Activated CD4-positive, alpha-beta T cell treated with anti-CD3 and anti-CD28 coated beads for 4 hours (primary cell): ENCODE measurements around the gene DDX27.

Experiments used
- DNase-seq, 2 donors: peaks; one replicate each; pipeline ENCODE4 v3.0.0-alpha.2; 2020

The DDX27 gene

DNA sequence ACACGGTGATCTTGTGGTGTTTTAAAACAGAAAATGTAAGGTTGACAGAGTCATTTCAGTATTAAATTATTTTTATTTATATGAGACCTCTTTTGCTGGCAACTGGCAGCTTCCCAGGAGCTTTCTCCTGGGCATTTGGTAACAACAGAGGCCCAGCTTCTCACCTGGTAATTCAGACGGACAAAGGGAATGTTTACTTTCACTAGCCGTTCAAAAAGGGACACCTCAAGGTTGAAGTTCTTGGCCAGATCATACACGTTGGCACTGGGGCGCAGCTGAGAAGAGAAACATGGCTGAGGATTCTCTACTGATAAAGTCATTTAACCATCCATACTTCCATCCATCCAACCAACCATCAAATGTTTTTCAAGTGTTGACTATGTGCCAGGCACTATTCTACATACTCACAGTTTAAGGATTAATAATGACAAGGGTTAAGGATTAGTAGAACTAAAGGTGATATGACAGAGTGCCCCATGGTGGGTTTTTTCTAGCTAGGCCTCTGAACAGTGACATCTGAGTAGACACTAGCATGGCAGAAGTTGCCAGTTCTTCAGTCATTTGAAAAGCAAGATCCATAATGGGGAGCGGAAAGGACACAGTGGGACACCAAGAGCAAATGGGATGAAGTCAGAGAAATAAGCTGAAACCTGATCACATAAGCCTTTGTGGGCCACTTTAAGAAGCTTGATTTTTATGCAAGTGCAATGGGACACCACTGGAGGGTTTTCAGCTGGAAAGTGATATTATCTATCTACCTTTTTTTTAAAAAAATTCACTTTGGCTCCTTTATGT lies 33.5 kb downstream of the DDX27 start:
- DNase-seq = no peak

DNA sequence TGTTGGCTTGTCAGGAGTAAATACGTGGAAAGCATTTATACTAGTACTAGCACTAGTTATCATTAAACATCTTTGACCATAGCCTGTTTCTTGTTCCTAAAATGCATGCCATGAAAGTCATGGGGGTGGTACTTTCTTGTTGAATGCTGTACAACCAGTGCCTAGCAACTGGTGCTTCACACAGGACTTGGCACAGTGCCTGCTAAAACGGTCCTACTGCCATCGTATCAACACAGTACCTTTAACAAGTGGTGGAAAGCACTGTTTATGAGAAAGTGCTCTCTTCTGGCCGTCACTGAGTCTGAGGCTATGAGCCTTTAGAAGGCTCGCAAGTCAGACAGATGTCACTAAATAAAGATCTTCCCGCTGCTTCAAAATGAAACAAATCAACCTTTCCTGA lies 37.0 kb downstream of the DDX27 start:
- no peak for DNase-seq

DNA sequence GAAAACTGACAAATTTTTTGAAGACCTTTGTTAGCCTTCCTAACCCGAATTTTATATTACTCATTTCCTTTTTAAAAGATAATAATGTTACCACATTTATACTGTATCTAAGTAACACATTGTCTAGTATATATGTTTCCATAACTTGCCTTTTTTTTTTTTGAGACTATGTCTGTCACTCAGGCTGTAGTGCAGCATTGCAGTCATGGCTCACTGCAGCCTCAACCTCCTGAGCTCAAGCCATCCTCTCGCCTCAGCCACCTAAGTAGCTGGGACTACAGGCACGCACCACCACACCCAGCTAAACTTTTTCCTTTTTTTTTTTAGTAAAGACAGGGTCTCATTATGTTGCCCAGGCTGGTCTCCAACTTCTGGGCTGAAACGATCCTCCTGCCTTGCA lies 40.1 kb downstream of the DDX27 start:
- no peak for DNase-seq

DNA sequence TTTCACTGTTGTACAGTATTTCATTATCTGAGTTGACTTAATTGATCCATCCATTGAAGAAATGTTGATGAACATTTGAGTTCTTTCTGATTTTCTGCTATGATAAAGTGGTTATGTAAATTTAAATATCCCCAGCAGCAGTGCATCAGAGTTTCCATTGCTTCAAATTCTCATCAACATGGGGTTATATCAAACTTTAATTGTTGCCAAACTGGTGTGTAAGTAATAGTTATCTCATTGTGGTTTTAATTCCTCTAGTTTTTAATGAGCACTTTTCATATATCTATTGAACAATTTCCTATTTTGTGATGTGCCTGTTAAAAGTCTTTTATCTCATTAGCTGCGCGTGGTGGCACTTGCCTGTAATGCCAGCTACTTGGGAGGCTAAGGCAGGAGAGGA lies 40.6 kb downstream of the DDX27 start:
- no peak for DNase-seq

DNA sequence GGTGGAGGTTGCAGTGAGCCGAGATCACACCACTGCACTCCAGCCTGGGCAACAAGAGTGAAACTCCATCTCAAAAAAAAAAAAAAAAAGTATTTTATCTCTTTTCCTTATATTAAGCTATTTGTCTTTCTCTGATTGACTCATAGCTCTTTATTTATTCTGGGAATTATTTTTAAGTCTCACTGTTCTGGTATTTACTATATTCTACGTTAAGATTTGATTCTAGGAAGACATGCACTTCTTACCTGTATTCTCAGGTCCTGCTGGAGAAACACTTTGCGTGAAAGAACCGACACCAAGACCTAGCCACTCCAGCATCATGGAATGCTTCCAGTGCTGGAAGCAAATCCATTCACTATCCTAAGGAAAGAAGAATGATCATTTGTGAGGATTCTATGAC lies 41.0 kb downstream of the DDX27 start:
- no peak for DNase-seq

DNA sequence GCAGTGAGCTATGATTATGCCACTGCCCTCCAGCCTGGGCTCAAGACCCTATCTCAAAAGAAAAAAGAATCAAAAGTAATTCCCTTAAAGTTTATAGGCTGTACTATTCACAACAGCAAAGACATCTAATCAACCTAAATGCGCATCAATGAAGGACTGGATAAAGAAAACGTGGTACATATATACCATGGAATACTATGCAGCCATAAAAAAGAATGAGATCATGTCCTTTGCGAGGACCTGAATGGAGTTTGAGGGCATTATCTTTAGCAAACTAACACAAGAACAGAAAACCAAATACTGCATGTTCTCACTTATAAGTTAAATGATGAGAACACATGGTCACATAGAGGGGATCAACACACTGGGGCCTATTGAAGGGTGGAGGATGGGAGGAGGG lies 42.0 kb downstream of the DDX27 start:
- DNase-seq = no peak

DNA sequence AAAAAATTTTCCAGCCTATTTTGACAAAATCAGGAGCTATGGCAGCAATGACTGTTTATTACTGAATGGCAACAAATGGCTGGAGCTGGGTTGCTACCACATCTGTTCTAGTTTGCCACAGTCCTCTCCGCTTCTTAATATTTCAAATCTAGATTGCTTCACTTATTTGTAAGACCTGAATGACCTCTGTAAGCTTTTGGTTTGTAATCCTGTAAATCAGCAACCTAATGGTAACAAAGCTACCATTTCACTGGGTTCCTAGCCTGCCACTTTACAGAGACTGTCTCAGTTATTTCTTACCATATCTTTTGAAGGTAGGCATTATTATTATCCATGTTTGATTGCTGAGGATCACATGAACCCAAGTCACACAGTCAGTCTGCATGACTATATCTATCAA lies 43.2 kb downstream of the DDX27 start:
- no peak for DNase-seq

DNA sequence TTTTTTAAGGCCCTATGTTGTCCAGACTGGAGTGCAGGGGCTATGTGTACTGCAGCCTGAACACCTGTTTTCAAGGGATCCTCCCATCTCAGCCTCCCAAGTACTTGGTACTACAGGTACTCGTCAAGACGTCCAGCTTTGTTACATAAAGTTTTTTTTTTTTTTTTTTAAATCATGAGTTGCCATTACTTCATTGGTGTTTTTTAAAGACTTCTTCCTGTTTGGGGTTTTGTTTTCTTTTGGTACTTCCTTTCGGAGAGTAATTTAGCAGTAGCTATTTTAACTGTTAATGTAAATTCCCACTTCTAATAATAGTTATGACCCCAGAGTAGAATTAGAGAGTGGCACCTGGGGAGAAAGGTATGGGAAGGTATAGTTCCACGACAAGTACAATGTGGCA lies 48.1 kb downstream of the DDX27 start:
- no peak for DNase-seq

DNA sequence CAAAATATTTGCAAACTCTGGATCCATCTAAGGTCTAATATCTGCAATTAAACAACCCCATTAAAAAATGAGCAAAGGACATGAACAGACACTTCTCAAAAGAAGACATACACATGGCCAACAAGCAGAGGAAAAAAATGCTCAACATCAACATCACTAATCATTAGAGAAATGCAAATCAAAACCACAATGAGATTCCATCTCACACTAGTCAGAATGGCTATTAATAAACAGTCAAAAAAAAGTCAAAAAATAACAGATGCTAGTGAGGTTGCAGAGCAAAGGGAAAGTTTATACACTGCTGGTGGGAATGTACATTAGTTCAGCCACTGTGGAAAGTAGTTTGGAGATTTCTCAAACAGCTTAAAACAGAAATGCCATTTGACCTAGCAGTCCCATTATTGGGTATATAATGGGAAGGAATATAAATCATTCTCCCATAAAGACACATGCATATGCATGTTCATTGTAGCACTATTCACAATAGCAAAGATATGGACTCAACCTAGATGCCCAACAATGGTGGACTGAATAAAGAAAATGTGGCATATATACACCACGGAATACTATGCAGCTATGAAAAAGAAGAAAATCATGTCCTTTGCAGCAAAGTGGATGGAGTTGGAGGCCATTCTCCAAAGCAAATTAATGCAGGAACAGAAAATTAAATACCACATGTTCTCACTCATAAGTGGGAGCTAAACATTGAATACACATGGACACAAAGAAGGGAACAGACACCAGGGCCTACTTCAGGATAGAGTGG lies 49.6 kb downstream of the DDX27 start:
- DNase-seq = no peak

DNA sequence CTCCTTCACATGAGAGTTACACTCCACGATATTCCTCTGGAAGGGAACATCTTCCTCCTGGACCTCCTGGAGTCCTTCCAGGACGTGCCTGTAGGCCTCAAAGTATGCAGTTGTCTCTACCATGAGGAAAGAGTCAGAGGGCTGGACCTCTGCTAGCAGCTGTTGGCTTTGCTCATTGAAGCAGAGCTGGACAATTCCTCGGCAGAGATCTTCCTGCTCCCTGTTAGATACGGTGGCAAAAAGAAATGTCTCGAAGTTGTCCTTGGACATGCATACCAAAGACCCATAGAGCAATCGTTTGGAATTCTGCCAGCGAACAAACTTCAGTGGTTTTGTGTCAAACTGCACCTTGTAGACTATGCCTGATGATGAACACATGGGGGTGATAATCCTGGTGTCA lies 51.0 kb downstream of the DDX27 start:
- no peak for DNase-seq

DNA sequence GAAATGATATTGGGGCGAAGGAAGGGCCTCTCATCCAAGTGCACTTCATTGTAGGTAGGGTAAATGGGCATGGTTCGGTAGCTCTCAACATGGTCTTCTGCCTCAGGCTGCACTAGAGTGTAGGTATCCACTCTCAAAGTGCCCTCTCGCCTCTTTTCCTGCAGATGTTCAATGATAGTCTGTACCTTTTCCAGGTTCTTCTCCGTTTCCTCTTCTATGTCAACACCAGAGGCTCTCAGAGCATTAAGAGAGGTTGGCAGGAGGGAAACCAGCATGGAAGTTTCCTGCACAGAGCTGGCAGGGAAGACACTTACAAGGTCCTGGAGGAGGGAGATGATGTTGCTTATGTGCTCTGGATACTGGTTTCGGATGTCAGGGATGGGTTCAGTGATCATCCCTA lies 51.5 kb downstream of the DDX27 start:
- DNase-seq = no peak

DNA sequence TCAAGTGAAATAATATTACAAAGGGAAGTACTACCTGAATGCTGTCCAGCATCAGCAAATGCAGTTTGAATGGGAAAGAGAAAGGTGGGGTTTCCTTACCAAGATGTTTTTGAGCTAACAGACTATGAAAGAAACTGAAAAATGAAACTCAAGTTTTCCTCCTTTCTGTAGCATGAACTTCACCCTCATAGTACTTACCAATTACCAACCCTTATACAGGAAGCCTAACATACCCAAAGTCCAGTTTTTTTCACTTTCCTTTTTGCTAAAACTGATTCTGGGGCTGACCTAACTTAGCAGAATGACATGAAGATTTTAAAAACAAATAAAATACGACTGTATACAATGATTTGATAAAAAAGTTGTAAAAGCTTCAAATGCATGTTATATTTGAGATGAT lies 53.4 kb downstream of the DDX27 start:
- no peak for DNase-seq

DNA sequence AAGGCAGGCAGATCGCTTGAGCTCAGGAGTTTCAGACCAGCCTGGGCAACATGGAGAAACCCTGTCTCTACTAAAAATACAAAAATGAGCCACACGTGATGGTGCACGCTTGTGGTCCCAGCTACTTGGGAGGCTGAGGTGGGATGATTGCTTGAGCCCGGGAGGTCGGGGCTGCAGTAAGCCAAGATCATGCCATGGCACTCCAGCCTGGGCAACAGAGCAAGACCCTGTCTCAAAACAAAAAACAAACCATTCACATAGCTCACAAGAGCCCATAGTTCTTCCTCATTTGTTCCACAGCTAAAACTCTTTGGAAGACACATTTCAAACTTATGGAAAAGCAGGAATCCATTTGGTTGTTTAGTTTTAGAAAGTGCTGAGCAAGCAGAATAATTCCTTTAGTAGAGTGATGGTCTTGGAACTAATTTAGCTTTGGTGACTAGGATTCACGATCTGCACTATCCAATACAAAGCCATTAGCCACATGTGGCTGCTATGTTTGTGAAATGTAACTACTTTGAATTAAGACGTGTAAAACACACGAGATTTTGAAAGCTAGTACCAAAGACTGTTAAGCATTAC lies 54.6 kb downstream of the DDX27 start:
- no peak for DNase-seq

DNA sequence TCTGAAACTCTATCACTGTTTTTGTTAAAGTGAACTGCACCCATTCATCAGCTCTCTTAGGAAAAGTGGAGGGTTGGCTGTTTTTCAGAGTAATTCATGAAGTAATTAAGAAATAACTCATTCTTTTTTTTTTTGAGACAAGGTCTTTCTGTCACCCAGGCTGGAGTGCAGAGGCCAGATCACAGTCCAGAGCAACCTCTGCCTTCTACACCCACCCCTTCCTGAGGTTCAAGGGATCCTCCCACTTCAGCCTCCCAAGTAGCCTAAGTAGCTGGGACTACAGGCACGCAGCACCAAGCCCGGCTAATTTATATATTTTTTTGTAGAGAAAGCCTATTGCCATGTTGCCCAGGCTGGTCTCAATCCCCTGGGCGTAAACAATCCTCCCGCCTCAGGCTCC lies 56.0 kb downstream of the DDX27 start:
- no peak for DNase-seq

DNA sequence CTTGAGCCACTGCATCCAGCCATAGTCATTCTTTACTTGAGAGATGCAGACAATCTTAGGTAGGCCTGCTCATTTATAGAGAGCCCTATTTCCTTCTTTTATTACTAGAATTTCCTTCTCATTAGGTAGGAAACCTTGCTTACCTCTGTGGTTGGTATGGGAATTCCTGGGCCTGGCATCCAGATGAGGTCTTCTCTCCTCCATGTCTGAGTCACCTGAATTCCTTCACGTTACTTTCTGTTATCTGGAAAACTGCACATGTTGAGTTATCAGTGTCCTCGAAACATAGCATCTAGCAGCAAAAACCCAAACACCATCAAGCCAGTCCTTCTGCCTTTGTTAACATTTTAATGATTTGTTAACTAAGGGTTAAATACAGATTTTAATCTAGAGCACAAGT lies 56.4 kb downstream of the DDX27 start:
- DNase-seq = no peak

DNA sequence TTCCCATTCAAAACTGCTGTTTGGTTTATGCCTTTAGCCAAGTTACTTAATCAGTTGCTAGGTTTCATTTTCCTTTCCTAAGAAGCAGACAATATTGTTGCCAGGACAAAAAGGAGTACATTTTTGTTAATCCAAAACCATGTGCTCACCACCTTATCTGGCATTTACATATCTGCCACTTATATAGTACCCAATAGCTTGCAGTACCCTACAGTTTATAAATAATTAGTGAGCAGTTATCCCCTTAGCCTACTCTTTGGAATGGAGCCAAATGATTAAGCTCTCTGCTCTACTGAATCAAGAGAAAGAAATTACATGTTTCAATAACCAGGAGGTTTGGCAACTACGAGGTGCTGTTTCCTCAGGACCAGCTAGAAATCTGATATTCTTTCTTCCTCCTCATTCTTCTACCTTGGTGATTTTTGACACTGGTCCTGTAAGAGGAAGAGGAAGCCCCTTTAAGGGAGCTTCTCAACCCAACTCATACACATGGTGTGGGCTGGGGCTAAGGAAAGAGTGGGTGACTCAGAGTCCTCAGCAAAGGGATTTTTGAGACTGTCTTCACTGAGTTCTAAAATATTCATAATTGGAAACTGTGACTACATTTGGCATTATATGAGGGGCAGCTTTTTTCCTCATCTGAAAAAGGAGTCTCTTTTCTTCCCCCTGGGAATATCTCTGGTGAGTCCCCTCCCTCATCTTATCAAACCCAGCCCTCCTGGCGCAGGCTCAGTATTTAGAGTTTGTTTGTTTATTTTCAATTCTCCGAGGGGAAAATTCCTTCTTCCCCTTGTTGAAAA lies 57.1 kb downstream of the DDX27 start:
- peak; percentile 66 to 67 for DNase-seq

DNA sequence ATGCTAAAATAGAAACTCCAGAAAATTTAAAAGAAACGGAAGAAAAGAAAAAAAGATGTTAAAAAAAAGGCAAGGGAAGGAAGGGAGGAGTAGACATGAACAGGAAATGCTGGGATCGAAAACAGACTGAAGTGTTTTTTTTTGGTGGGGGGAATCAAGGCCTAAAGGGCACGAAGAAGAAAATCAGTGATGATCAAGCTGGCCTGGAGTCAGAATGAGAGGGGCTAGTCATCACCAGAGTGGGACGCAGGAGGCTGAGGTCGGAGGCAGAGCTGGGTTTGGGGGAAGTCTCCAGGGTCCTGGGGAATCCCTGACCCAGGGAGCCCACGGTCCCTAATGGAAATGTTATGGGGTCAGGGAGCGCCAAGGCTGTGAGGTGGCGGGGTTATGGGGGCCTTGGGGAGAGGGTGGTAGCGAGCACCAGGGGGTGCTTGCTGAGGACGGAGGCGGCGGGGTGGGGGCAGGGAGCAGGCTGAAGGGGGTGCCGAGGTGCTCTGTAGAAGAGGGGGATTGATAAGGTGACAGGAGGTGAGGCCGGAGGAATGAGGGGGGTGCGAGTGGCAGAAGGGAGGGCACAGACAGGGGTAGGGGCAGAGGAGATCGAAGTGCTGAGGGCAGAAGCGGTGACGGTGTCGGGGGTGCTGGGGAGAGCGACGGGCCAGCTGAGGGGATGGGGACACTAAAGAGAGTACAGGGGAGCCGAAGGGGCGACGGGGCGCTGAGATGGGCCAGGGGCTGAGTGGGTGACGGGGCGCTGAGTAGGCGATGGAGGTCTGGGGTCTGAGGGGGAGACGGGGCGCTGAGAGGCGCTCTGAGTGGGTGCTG lies 58.0 kb downstream of the DDX27 start:
- peak; percentile 39 to 41 for DNase-seq

DNA sequence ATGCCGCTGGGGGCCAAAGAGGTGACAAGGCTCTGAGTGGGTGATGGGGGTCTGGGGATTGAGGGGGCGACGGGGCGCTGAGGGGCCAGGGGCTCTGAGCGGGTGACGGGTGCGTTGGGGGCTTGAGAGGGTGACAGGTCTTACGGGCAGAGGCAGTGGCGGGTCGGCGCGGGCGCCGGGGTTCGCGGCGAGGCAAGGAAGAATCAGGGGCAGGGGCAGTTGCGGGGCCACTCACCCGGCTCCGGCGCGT lies 58.5 kb downstream of the DDX27 start:
- no peak for DNase-seq

DNA sequence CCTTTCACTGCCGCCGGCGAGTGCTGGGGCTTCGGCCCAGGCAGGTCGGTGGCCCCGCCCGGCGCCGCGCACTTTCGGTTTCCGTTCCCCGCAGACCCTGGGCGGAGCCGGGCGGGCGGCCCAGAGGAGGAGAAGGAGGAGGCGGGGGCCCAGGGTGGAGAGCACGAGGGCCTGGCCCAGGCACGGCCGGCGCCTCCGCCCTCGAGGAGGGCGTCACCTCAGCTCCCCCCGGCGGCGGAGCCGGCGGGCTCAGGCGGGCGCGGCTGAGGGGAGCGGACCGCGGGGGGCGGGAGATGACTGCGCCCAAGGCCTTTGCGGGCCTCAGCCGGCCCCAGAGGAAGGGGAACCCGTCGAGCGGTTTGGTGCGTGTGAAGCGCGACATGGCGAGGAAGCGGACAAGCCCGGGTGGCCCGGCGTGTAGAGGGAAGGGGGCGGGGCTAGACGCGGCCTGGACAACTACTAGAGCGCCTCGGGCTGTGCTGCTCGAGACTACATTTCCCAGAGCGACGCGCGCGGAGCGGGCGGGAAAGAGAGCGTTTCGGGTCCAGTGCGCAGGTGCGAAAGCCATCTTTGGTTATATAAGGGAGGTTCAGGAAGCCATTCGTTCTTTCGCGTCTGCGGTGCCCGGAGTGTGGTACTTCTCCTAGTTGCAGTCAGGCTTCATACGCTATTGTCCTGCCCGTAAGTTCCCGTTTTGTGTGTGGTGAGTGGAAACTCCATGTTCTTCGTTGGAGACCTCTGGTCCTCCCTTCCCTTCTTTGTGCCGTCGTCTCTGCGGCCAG lies 59.0 kb downstream of the DDX27 start, which contains the start of gene ZNFX1:
ZNFX1 (minus strand) TSS at position 22 of the 782 bp plus-strand sequence. CDS start 2,218 bp downstream, outside the sequence.
- peak; percentile 98 to 99 for DNase-seq

DNA sequence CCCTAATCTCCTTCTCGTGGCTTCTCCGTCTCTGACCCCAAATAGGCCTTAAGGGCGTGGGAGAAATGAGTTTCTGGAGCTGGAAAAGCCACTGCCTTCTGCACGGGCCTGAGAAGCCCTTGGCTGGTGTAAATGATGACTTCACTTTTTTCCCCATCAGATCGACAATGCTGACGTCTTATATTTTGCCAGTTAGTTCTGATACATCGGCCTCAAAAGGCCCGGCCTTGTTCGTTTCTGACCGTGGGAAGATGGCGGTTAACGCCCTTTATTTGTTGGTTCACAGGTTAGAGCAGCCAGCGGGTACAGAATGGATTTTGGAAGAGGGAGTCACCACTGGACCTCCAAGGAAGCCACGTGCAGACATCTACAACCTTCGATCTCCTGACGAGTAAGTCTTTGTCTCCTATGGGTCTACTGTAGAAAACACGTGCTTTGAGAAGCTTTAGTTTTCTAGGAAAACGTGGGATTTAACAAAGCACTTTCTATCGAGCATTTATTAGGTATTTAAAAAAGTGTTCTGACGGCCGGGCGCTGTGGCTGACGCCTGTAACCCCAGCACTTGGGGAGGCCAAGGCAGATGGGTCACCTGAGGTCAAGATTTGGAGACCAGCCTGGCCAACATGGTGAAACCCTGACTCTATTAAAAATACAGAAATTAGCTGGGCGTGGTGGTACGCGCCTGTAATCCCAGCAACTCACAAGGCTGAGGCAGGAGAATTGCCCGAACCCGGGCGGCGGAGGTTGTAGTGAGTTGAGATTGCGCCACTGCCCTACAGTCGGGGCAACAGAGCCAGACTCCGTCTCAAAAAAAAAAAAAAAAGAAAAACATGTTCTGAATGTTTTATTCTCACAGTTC lies 59.8 kb downstream of the DDX27 start:
- peak in 1 of 2 donors; percentile 42 for DNase-seq
